ENCODE results near the gene TJP1. TPM values are rescaled to one million over a fixed set of nuclear protein-coding genes. Genes with fewer than 3 reads are reported as not detected.

Gene TJP1
- total RNA-seq, 1 donor from 2014 or later: 172 TPM

DNA sequence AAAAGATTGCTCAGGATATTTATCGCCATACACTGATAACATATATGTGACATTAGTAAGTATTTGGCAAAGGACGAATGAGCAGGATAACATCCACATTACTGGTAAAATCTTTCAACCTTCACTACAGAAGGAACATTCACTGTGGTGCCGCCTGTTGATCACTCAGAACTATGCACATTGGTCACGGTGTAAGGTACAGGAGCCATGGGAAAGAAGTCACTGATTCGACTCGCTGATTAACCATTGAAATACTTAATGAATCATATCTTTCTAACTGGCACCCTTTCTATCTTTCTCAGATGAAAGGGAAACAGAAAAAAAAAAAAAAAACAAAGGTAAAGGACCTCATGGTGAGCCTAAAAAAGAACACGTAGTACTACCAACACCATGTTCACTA lies 68.8 kb downstream of the TJP1 start:
- DNase-seq (ENCODE audit: low spot score, unreplicated experiment): no peak
- peaks cover 1% of the 10 kb centered on the region for H3K4me1 Mint-ChIP-seq (ENCODE audit: low read depth)
- H3K4me3 Mint-ChIP-seq (ENCODE audit: low read depth): no peak overlapping the region
- H3K27ac Mint-ChIP-seq: no peak overlapping the region
- no peaks in the 10 kb centered on the region for H3K27me3 Mint-ChIP-seq
- H3K9me3 Mint-ChIP-seq (ENCODE audit: low read depth): peaks cover 4% of the 10 kb centered on the region
- peaks cover 28% of the 10 kb centered on the region for H3K36me3 Mint-ChIP-seq (ENCODE audit: insufficient read depth)
- no peak for TF ChIP-seq CTCF (IDR thresholded peaks at IDR 0.05; ENCODE audit: unreplicated experiment)

DNA sequence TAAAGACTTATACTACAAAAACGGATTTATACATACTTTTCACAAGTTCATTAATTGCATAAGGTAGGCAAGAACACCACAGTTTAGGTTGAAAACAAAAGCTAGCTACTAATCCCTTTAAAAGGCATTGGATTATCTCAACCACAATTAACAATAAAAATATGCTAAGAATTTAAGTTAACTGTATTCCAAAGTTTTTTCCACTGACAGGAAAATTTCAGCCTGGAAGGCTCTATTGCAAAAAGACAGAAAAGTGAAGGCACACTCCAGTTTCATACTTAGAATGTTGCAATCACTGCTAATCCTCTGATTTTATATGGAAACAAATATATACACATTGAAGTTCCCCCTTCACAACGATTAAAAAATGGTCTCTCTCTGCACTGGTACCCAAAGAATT lies 71.5 kb downstream of the TJP1 start:
- no peak overlapping the region for H3K4me3 Mint-ChIP-seq (ENCODE audit: low read depth)
- H3K9me3 Mint-ChIP-seq (ENCODE audit: low read depth): peaks cover 4% of the 10 kb centered on the region
- H3K27me3 Mint-ChIP-seq: no peaks in the 10 kb centered on the region
- H3K4me1 Mint-ChIP-seq (ENCODE audit: low read depth): peaks cover 1% of the 10 kb centered on the region
- peak overlapping the region; percentile 16 for H3K27ac Mint-ChIP-seq
- peaks cover 26% of the 10 kb centered on the region for H3K36me3 Mint-ChIP-seq (ENCODE audit: insufficient read depth)
- no peak for TF ChIP-seq CTCF (IDR thresholded peaks at IDR 0.05; ENCODE audit: unreplicated experiment)
- DNase-seq (ENCODE audit: low spot score, unreplicated experiment): no peak

- Mint-ChIP-seq H3K27ac (peak overlapping the region; percentile 63), H3K4me1 (ENCODE audit: low read depth) (peaks cover 1% of the 10 kb centered on the region), H3K9me3 (ENCODE audit: low read depth) (peaks cover 4% of the 10 kb centered on the region), H3K4me3 (ENCODE audit: low read depth) (no peak overlapping the region), H3K36me3 (ENCODE audit: insufficient read depth) (peaks cover 21% of the 10 kb centered on the region), H3K27me3 (no peaks in the 10 kb centered on the region)
- DNase-seq (ENCODE audit: low spot score, unreplicated experiment): no peak
- no peak for TF ChIP-seq CTCF (IDR thresholded peaks at IDR 0.05; ENCODE audit: unreplicated experiment)
These were observed 72.7 kb downstream of the TJP1 start for GRCh38 chr15:29749365-29750086.

- TF ChIP-seq CTCF (IDR thresholded peaks at IDR 0.05; ENCODE audit: unreplicated experiment): peak; percentile 39
- Mint-ChIP-seq H3K4me3 (ENCODE audit: low read depth) (no peak overlapping the region), H3K4me1 (ENCODE audit: low read depth) (peaks cover 1% of the 10 kb centered on the region), H3K27ac (peak overlapping the region; percentile 29), H3K36me3 (ENCODE audit: insufficient read depth) (peaks cover 11% of the 10 kb centered on the region), H3K27me3 (no peaks in the 10 kb centered on the region), H3K9me3 (ENCODE audit: low read depth) (no peaks in the 10 kb centered on the region)
- no peak for DNase-seq (ENCODE audit: low spot score, unreplicated experiment)
These were observed 74.3 kb downstream of the TJP1 start for GRCh38 chr15:29747837-29748417.

GRCh38 chr15:29743475-29743874 lies 78.8 kb downstream of the TJP1 start:
- Mint-ChIP-seq H3K27ac (no peak overlapping the region), H3K4me3 (ENCODE audit: low read depth) (no peak overlapping the region), H3K27me3 (no peaks in the 10 kb centered on the region), H3K9me3 (ENCODE audit: low read depth) (no peaks in the 10 kb centered on the region), H3K36me3 (ENCODE audit: insufficient read depth) (peaks cover 19% of the 10 kb centered on the region), H3K4me1 (ENCODE audit: low read depth) (no peaks in the 10 kb centered on the region)
- no peak for DNase-seq (ENCODE audit: low spot score, unreplicated experiment)
- no peak for TF ChIP-seq CTCF (IDR thresholded peaks at IDR 0.05; ENCODE audit: unreplicated experiment)
